Fibroblast of lung (primary cell): ENCODE measurements around the gene CA9. TPM values are rescaled to one million over a fixed set of nuclear protein-coding genes. Genes with fewer than 3 reads are reported as not detected.

Experiments used
- DNase-seq, 2 donors: peaks; one replicate each; pipeline versions ENCODE4 v3.0.0 to v3.0.0-alpha.2; 2010; ENCODE audit warnings: low read depth in 2 of 2
- H2AFZ ChIP-seq: 2 replicates; pipeline ENCODE4 v1.5.1; 2012; ENCODE audit warnings: low read length, control low read depth, inconsistent platforms
- H3K27ac ChIP-seq: 2 replicates; pipeline ENCODE4 v1.5.1; 2011; ENCODE audit warnings: low read length, control low read depth; ENCODE audit not compliant: insufficient read depth
- H3K27me3 ChIP-seq: 2 replicates; pipeline ENCODE4 v1.5.1; 2011; ENCODE audit warnings: mild to moderate bottlenecking, low read length; ENCODE audit not compliant: control insufficient read depth, insufficient read depth
- H3K36me3 ChIP-seq: 2 replicates; pipeline ENCODE4 v1.5.1; 2011; ENCODE audit warnings: low read length; ENCODE audit not compliant: control insufficient read depth, insufficient read depth
- H3K4me1 ChIP-seq: 2 replicates; pipeline ENCODE4 v1.5.1; 2011; ENCODE audit warnings: low read length; ENCODE audit not compliant: control insufficient read depth, insufficient read depth; ENCODE audit errors: extremely low read depth
- H3K4me2 ChIP-seq: 2 replicates; pipeline ENCODE4 v1.5.1; 2011; ENCODE audit warnings: low read length, control low read depth; ENCODE audit not compliant: insufficient read depth; ENCODE audit errors: extremely low read depth
- H3K4me3 ChIP-seq, 4 experiments: fragments of 200-600 bp in 1 of 4; sonication (generic) in 1 of 4; replicated peaks in 1 of 4; 2 replicates each; pipeline ENCODE4 v1.5.1; 2011 to 2016; ENCODE audit warnings: low read length in 4 of 4, low read depth in 3 of 4, mild to moderate bottlenecking in 3 of 4, control low read depth in 2 of 4, inconsistent platforms in 1 of 4, mixed read lengths in 1 of 4; ENCODE audit not compliant: insufficient read depth in 1 of 4; ENCODE audit errors: control extremely low read depth in 1 of 4
- H3K79me2 ChIP-seq: 2 replicates; pipeline ENCODE4 v1.5.1; 2012; ENCODE audit warnings: mild to moderate bottlenecking, low read length, inconsistent platforms; ENCODE audit not compliant: control insufficient read depth, insufficient read depth
- H3K9ac ChIP-seq: 2 replicates; pipeline ENCODE4 v1.5.1; 2011; ENCODE audit warnings: mild to moderate bottlenecking, low read length, control low read depth; ENCODE audit not compliant: insufficient read depth
- H3K9me3 ChIP-seq: 2 replicates; pipeline ENCODE4 v1.5.1; 2012; ENCODE audit warnings: low read depth, low read length; ENCODE audit not compliant: control insufficient read depth, insufficient read depth
- H4K20me1 ChIP-seq: 2 replicates; pipeline ENCODE4 v1.5.1; 2011; ENCODE audit warnings: low read length; ENCODE audit not compliant: control insufficient read depth, insufficient read depth; ENCODE audit errors: extremely low read depth
- EZH2 ChIP-seq: IDR thresholded peaks from 2 replicates; pipeline ENCODE4 v1.5.1; 2012; ENCODE audit warnings: low read length, control low read depth, mild to moderate bottlenecking; ENCODE audit errors: missing control alignments
- polyA plus RNA-seq, 2 donors: library from polyadenylated mRNA; depleted of rRNA in 1 of 2; stranded (reverse) in 1 of 2; unstranded in 1 of 2; fragments of >200 nt; gene quantifications; 2 replicates each; pipeline ENCODE4 v1.2.1, GENCODE V29; 2011 to 2012; ENCODE audit warnings: missing spikeins in 1 of 2
- total RNA-seq: library from RNA; depleted of rRNA; stranded (reverse); fragments of >200 nt; gene quantifications from 2 replicates; pipeline ENCODE4 v1.2.1, GENCODE V29; 2014
- TF ChIP-seq, protein P1 (sequence below), 2 donors: IDR thresholded peaks in 1 of 2; conservative IDR thresholded peaks in 1 of 2; 1 replicate in 1 of 2; 2 replicates in 1 of 2; pipeline ENCODE4 v1.5.1; 2011 to 2012; ENCODE audit warnings: low read length in 2 of 2, control low read depth in 1 of 2, inconsistent platforms in 1 of 2, low read depth in 1 of 2, mild to moderate bottlenecking in 1 of 2

CA9 gene
- total and polyA plus RNA-seq, 2 donors (not counting 1 experiment from before 2014, with no cell fraction given), result 0.17 to 0.59 TPM

DNA sequence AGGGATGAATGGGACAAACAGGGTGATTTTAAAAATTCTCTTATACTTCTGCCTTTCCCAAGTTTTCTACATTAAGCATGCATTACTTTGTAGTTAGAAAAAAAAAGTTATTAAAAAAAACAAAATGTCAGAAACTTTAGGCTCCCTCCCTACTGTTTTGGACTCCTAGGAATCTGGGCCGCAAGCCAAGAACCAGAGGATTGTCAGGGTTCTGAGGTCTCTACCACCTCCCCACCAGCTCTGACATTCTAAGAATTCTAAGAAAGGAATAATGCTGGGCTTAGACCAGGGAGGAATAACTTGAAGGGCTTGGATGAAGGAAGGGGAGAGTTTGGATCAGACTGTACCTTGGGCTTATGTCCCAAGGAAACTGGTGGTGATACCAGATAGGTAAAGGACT lies 7.7 kb upstream of the CA9 start:
- no peaks in the 10 kb centered on the region for H3K36me3 ChIP-seq

DNA sequence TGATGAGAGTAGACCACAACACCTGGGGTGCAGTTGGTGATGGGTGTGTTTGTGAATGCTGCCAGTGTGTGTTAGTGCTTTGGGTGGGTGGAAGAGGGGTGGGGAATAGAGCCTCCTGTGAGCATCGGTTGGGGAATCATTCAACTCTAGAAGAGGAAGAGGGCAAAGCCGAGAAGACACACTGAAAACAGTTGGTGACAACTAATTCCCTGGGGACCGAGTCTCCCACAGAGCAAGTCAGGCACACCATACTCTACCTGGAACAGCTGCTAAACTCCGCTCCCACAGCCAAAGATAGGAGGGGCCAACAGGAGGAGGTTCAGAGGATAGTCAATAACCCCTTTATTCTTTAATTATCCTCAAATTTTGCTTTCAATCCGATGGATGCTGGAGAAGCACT lies 7.2 kb upstream of the CA9 start:
- peaks cover 4% of the 10 kb centered on the region for H3K79me2 ChIP-seq
- no peak overlapping the region for H2AFZ ChIP-seq
- no peak overlapping the region for H3K4me2 ChIP-seq
- no peaks in the 10 kb centered on the region for H3K36me3 ChIP-seq
- no peak for DNase-seq
- no peaks in the 10 kb centered on the region for H4K20me1 ChIP-seq
- peaks cover 8% of the 10 kb centered on the region for H3K4me1 ChIP-seq
- H3K9ac ChIP-seq, result no peak overlapping the region
- H3K4me3 ChIP-seq, result no peak overlapping the region
- no peaks in the 10 kb centered on the region for H3K27me3 ChIP-seq
- H3K9me3 ChIP-seq, result no peaks in the 10 kb centered on the region
- TF ChIP-seq EZH2, result no peak
- TF ChIP-seq, protein P1, sequence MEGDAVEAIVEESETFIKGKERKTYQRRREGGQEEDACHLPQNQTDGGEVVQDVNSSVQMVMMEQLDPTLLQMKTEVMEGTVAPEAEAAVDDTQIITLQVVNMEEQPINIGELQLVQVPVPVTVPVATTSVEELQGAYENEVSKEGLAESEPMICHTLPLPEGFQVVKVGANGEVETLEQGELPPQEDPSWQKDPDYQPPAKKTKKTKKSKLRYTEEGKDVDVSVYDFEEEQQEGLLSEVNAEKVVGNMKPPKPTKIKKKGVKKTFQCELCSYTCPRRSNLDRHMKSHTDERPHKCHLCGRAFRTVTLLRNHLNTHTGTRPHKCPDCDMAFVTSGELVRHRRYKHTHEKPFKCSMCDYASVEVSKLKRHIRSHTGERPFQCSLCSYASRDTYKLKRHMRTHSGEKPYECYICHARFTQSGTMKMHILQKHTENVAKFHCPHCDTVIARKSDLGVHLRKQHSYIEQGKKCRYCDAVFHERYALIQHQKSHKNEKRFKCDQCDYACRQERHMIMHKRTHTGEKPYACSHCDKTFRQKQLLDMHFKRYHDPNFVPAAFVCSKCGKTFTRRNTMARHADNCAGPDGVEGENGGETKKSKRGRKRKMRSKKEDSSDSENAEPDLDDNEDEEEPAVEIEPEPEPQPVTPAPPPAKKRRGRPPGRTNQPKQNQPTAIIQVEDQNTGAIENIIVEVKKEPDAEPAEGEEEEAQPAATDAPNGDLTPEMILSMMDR (conservative IDR thresholded peaks at IDR 0.05 in 1 of 2, IDR thresholded peaks at IDR 0.05 in 1 of 2; ENCODE audit: low read depth in 1 of 2, low read length in 2 of 2), result no peak
- no peak overlapping the region for H3K27ac ChIP-seq

More for the DNA sequence above, 7.7 kb upstream of the CA9 start:
- H2AFZ ChIP-seq, result no peak overlapping the region
- H3K4me2 ChIP-seq, result peak overlapping the region; percentile 32
- TF ChIP-seq EZH2, result no peak
- TF ChIP-seq, protein P1 (conservative IDR thresholded peaks at IDR 0.05 in 1 of 2, IDR thresholded peaks at IDR 0.05 in 1 of 2; ENCODE audit: low read depth in 1 of 2, low read length in 2 of 2), result no peak
- no peak overlapping the region for H3K9ac ChIP-seq
- H3K4me3 ChIP-seq, result peak overlapping the region in 1 of 4 experiments; percentile 66
- peaks cover 11% of the 10 kb centered on the region for H3K4me1 ChIP-seq
- no peaks in the 10 kb centered on the region for H3K27me3 ChIP-seq
- H3K27ac ChIP-seq, result no peak overlapping the region
- DNase-seq, result no peak
- no peaks in the 10 kb centered on the region for H3K9me3 ChIP-seq
- no peaks in the 10 kb centered on the region for H4K20me1 ChIP-seq
- H3K79me2 ChIP-seq, result peaks cover 4% of the 10 kb centered on the region

DNA sequence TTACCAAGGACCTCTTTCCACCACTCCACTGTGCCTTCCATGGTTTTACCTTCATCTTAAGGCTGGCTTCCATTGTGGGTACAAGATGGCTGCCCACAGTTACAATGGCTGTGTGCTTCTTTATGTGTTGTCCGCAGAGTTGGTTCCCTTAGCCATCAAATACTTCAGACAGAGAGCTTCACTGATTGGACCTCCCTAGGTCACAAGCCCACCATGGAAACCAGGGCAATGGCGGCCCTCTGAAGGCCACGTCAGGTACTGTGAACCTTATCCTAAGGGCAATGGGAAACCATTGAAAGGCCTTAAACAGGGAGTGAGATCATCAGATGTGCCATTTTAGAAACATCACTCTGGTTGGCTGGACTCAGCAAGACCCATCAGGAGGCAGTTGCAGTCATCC lies 5.8 kb upstream of the CA9 start:
- Histone ChIP-seq H3K79me2 (peaks cover 4% of the 10 kb centered on the region), H3K27ac (no peak overlapping the region), H3K4me2 (no peak overlapping the region), H3K4me1 (peaks cover 8% of the 10 kb centered on the region), H3K9ac (no peak overlapping the region), H3K9me3 (no peaks in the 10 kb centered on the region), H4K20me1 (no peaks in the 10 kb centered on the region), H2AFZ (no peak overlapping the region), H3K27me3 (no peaks in the 10 kb centered on the region), H3K4me3 (no peak overlapping the region), H3K36me3 (no peaks in the 10 kb centered on the region)
- no peak for DNase-seq
- TF ChIP-seq, protein P1 (conservative IDR thresholded peaks at IDR 0.05 in 1 of 2, IDR thresholded peaks at IDR 0.05 in 1 of 2; ENCODE audit: low read depth in 1 of 2, low read length in 2 of 2), result no peak
- no peak for TF ChIP-seq EZH2
